HCT116 (cell line): Measurements from ENCODE around the gene CDK2. TPM values are rescaled to one million over a fixed set of nuclear protein-coding genes. Genes with fewer than 3 reads are reported as not detected.
"Not testable (repeated sequence)": the region's sequence is repeated elsewhere in the genome, so short reads cannot be mapped to it uniquely, and the experiment has no call there.

Experiments
- ATAC-seq: fragments of 200-7000 bp; cut with Tn5 transposase; 2 replicates; pipeline ENCODE4 v1.9.1; 2020; ENCODE audit warnings: mild to moderate bottlenecking, moderate library complexity
- Bru-seq: library from RNA; stranded (reverse); fragments of 400-500 nt; gene quantifications from one replicate; lab custom pipeline; 2021; lab: Mats Ljungman, UMichigan
- BruChase-seq, 2 experiments: library from RNA; stranded (reverse); fragments of 400-500 nt; gene quantifications; one replicate each; lab custom pipeline; 2021; lab: Mats Ljungman, UMichigan
- BruUV-seq: library from RNA; stranded (reverse); fragments of 400-500 nt; replicated peaks from 2 replicates; lab custom pipeline; 2021; lab: Mats Ljungman, UMichigan
- CTCF ChIA-PET: fragments of 300-600 bp; sonication (Branson Sonifier 250); formaldehyde crosslinking; loops from one replicate; lab custom pipeline; 2021; ENCODE audit warnings: antibody characterized with exemption; lab: Charles Lee
- POLR2A ChIA-PET: fragments of 300-600, 350-600 bp; sonication (Branson Sonifier 250); formaldehyde crosslinking; loops from one replicate; lab custom pipeline; 2021; ENCODE audit warnings: antibody characterized with exemption; lab: Charles Lee
- RAD21 ChIA-PET, 2 experiments: fragments of 300-600 bp; sonication (Branson Sonifier 250); formaldehyde crosslinking; loops; one replicate each; lab custom pipeline; 2023; ENCODE audit warnings: low total read pairs in 2 of 2; ENCODE audit not compliant: uncharacterized antibody in 2 of 2, unreplicated experiment in 2 of 2, low non-redundant PET in 1 of 2; lab: Charles Lee
- DNase-seq: peaks from one replicate; pipeline ENCODE4 v3.0.0-alpha.2; 2010; ENCODE audit warnings: low read depth, low spot score
- H2AFZ ChIP-seq: fragments of 200-600 bp; shearing (Covaris generic), sonication (generic); 2 replicates; pipeline ENCODE4 v1.6.1; 2017; ENCODE audit warnings: low read depth, mixed run types, mixed read lengths, antibody characterized with exemption, low read length; ENCODE audit not compliant: poor library complexity, severe bottlenecking
- H3K27ac ChIP-seq: 2 replicates; pipeline ENCODE4 v1.5.1; 2012; ENCODE audit warnings: low read depth, low read length
- H3K27me3 ChIP-seq: fragments of 200-600 bp; sonication (generic); 2 replicates; pipeline ENCODE4 v1.6.1; 2016; ENCODE audit warnings: mixed run types, low read length, mixed read lengths; ENCODE audit not compliant: insufficient read depth
- H3K36me3 ChIP-seq, 2 experiments: fragments of 200-500 bp in 1 of 2; fragments of 200-600 bp in 1 of 2; sonication (Bioruptor generic) in 1 of 2; sonication (generic) in 1 of 2; 2 replicates each; pipeline versions ENCODE4 v1.5.1 to v1.6.1; 2014 to 2016; ENCODE audit warnings: low read length in 2 of 2, inconsistent platforms in 1 of 2, mixed read lengths in 1 of 2, mixed run types in 1 of 2; ENCODE audit not compliant: insufficient read depth in 2 of 2, control insufficient read depth in 1 of 2
- H3K4me1 ChIP-seq, 2 experiments: fragments of 200-600 bp in 1 of 2; sonication (generic) in 1 of 2; 2 replicates each; pipeline versions ENCODE4 v1.5.1 to v1.6.1; 2012 to 2017; ENCODE audit warnings: low read length in 2 of 2, inconsistent platforms in 1 of 2, mild to moderate bottlenecking in 1 of 2, mixed read lengths in 1 of 2, mixed run types in 1 of 2, moderate library complexity in 1 of 2; ENCODE audit not compliant: insufficient read depth in 2 of 2, control insufficient read depth in 1 of 2
- H3K4me2 ChIP-seq: fragments of 200-600 bp; sonication (generic); 2 replicates; pipeline ENCODE4 v1.6.1; 2017; ENCODE audit warnings: mixed run types, low read length, mixed read lengths
- H3K4me3 ChIP-seq, 2 experiments: fragments of 200-600 bp in 1 of 2; sonication (generic) in 1 of 2; replicated peaks in 1 of 2; 2 replicates each; pipeline ENCODE4 v1.5.1; 2011 to 2016; ENCODE audit warnings: low read length in 2 of 2, control low read depth in 1 of 2, low read depth in 1 of 2, mild to moderate bottlenecking in 1 of 2, mixed read lengths in 1 of 2, mixed run types in 1 of 2
- H3K79me2 ChIP-seq: fragments of 200-600 bp; sonication (generic); 2 replicates; pipeline ENCODE4 v1.6.1; 2017; ENCODE audit warnings: mild to moderate bottlenecking, mixed run types, low read length, moderate library complexity, mixed read lengths; ENCODE audit not compliant: insufficient read depth
- H3K9ac ChIP-seq: fragments of 200-600 bp; sonication (generic); 2 replicates; pipeline ENCODE4 v1.6.1; 2016; ENCODE audit warnings: low read length, mixed read lengths
- H3K9me2 ChIP-seq: fragments of 200-600 bp; sonication (generic), shearing (Covaris generic); 2 replicates; pipeline ENCODE4 v1.6.1; 2017; ENCODE audit warnings: mixed run types, mild to moderate bottlenecking, moderate library complexity; ENCODE audit not compliant: insufficient read depth
- H3K9me3 ChIP-seq, 2 experiments: fragments of 200-500 bp in 1 of 2; fragments of 200-600 bp in 1 of 2; sonication (Bioruptor generic) in 1 of 2; sonication (generic) in 1 of 2; 2 replicates each; pipeline ENCODE4 v1.6.1; 2014 to 2017; ENCODE audit warnings: low read length in 2 of 2, mixed read lengths in 2 of 2, inconsistent platforms in 1 of 2, low read depth in 1 of 2, mild to moderate bottlenecking in 1 of 2, mixed run types in 1 of 2, moderate library complexity in 1 of 2; ENCODE audit not compliant: control insufficient read depth in 1 of 2, insufficient read depth in 1 of 2
- H4K20me1 ChIP-seq: fragments of 200-600 bp; sonication (generic), shearing (Covaris generic); 2 replicates; pipeline ENCODE4 v1.6.1; 2017; ENCODE audit warnings: mixed run types, mild to moderate bottlenecking, moderate library complexity; ENCODE audit not compliant: insufficient read depth
- CBX3 ChIP-seq: IDR thresholded peaks from 2 replicates; pipeline ENCODE4 v1.6.1; 2012; ENCODE audit warnings: low read depth
- EGR1 ChIP-seq: IDR thresholded peaks from 2 replicates; pipeline ENCODE4 v1.6.1; 2012; ENCODE audit warnings: low read depth
- ELF1 ChIP-seq: IDR thresholded peaks from 2 replicates; pipeline ENCODE4 v1.6.1; 2012; ENCODE audit warnings: low read depth, borderline replicate concordance
- EZH2 ChIP-seq: fragments of 200-600 bp; sonication (generic); IDR thresholded peaks from 2 replicates; pipeline ENCODE4 v1.6.1; 2017; ENCODE audit warnings: antibody characterized with exemption, mixed run types
- FOSL1 ChIP-seq: IDR thresholded peaks from 2 replicates; pipeline ENCODE4 v1.6.1; 2012; ENCODE audit warnings: low read depth
- JUND ChIP-seq: IDR thresholded peaks from 2 replicates; pipeline ENCODE4 v1.6.1; 2012
- POLR2A ChIP-seq: IDR thresholded peaks from 2 replicates; pipeline ENCODE4 v1.7.0; 2011; ENCODE audit warnings: borderline replicate concordance; ENCODE audit not compliant: insufficient read depth, insufficient read length; ENCODE audit errors: extremely low read depth
- POLR2AphosphoS5 ChIP-seq: IDR thresholded peaks from 2 replicates; pipeline ENCODE4 v1.6.1; 2011; ENCODE audit warnings: mild to moderate bottlenecking, low read depth, low read length, moderate library complexity
- SP1 ChIP-seq: IDR thresholded peaks from 2 replicates; pipeline ENCODE4 v1.6.1; 2012; ENCODE audit warnings: low read depth
- SRF ChIP-seq: IDR thresholded peaks from 2 replicates; pipeline ENCODE4 v1.6.1; 2012; ENCODE audit warnings: low read depth
- TCF7L2 ChIP-seq: IDR thresholded peaks from 2 replicates; pipeline ENCODE4 v1.7.0; 2011; ENCODE audit warnings: borderline replicate concordance, inconsistent platforms; ENCODE audit not compliant: insufficient read depth, insufficient read length; ENCODE audit errors: extremely low read depth
- YY1 ChIP-seq: IDR thresholded peaks from 2 replicates; pipeline ENCODE4 v1.6.1; 2011; ENCODE audit warnings: low read length, low read depth, moderate library complexity, mild to moderate bottlenecking; ENCODE audit not compliant: insufficient replicate concordance; ENCODE audit errors: extremely low read depth
- ZNF274 ChIP-seq: fragments of 200-500 bp; sonication (Bioruptor generic); IDR thresholded peaks from 2 replicates; pipeline ENCODE4 v1.6.1; 2014; ENCODE audit warnings: mild to moderate bottlenecking, low read depth, low read length, inconsistent platforms
- intact Hi-C: fragments of 100-400 bp; cut with micrococcal nuclease; formaldehyde crosslinking; loops from 2 replicates; pipeline ENCODE4 v1.10.0; 2022
- long read RNA-seq: library from polyadenylated mRNA; unstranded; transcript quantifications from one replicate; pipeline ENCODE4 v2.0.0, GENCODE V29; 2021; ENCODE audit not compliant: unreplicated experiment
- polyA plus RNA-seq: library from polyadenylated mRNA; unstranded; fragments of >200 nt; gene quantifications from 2 replicates; pipeline ENCODE4 v1.2.1, GENCODE V29; 2012; ENCODE audit warnings: missing spikeins
- total RNA-seq: library from RNA; stranded (reverse); gene quantifications from one replicate; pipeline ENCODE4 v1.2.1, GENCODE V29; 2021; ENCODE audit not compliant: unreplicated experiment
- TF ChIP-seq, protein P1 (sequence below), 3 experiments: fragments of 200-600 bp in 1 of 3; sonication (generic) in 1 of 3; IDR thresholded peaks in 2 of 3; conservative IDR thresholded peaks in 1 of 3; 2 replicates each; pipeline ENCODE4 v1.5.1; 2012 to 2017; ENCODE audit warnings: low read depth in 2 of 3, low read length in 2 of 3, antibody characterized with exemption in 1 of 3, borderline replicate concordance in 1 of 3, control low read depth in 1 of 3, mild to moderate bottlenecking in 1 of 3, mixed read lengths in 1 of 3, mixed run types in 1 of 3, moderate library complexity in 1 of 3; ENCODE audit not compliant: insufficient read depth in 1 of 3
- TF ChIP-seq, protein P2 (sequence below): IDR thresholded peaks from 2 replicates; pipeline ENCODE4 v1.6.1; 2012

The CDK2 gene
- total RNA-seq (90.9 TPM), Bru-seq, nascent RNA (percentile 85 among the genes with signal in this experiment), BruChase-seq, experiment 1, labeled RNA remaining after a 6-hour chase (percentile 98 among the genes with signal in this experiment), BruChase-seq, experiment 2, labeled RNA remaining after a 2-hour chase (percentile 94 among the genes with signal in this experiment)
- 65.1 and 81.6 TPM in 2 replicates for polyA plus RNA-seq
- long read RNA-seq, transcript CDK2-201 (7 exons, 2,296 nt): major isoform, 164 of 197 reads
- long read RNA-seq, partial matches to known transcripts: 15 of 197 reads
- long read RNA-seq, other reads (novel, unspliced or antisense): 10 of 197 reads

DNA sequence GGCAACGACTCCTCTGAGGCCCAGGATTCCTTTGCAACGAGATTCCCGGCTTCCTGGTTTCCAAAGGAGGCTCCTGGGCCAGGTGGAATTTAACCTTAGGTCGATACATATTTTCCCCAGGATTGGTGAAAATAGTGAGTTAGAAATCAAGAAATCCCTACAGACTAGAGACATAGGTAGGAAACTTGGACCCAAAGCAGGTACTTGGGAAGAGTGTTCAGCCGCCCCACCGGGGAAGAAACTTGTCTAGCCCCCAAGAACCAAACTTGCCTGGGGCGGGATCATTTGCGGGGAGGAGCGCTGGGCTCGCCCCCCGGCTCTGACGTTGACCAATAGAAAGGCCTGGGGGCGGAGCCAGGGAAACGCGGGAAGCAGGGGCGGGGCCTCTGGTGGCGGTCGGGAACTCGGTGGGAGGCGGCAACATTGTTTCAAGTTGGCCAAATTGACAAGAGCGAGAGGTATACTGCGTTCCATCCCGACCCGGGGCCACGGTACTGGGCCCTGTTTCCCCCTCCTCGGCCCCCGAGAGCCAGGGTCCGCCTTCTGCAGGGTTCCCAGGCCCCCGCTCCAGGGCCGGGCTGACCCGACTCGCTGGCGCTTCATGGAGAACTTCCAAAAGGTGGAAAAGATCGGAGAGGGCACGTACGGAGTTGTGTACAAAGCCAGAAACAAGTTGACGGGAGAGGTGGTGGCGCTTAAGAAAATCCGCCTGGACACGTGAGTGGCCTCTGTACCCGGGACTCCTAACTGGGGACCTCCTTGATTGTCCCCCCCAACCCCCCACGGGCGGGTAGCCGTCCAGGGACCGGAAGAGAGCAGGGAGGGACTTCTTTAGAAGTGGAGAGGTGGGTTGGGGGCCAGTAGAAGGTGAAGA is at the start of gene CDK2:
CDK2 (plus strand) TSS at position 423 of the 874 bp plus-strand sequence; CDS start at position 602, 179 bp downstream.
- CTCF ChIA-PET: no interaction called here
- RAD21 ChIA-PET: no interaction called here
- H3K27me3 ChIP-seq: no peaks in the 10 kb centered on the region
- H3K9me3 ChIP-seq: no peaks in the 10 kb centered on the region
- intact Hi-C loops: no loop called here
- H3K79me2 ChIP-seq: peaks cover 29% of the 10 kb centered on the region
- peaks cover 18 to 30% of the 10 kb centered on the region in 2 experiments; a peak in 3 of 4 replicates for H3K36me3 ChIP-seq
- TF ChIP-seq, protein P1, sequence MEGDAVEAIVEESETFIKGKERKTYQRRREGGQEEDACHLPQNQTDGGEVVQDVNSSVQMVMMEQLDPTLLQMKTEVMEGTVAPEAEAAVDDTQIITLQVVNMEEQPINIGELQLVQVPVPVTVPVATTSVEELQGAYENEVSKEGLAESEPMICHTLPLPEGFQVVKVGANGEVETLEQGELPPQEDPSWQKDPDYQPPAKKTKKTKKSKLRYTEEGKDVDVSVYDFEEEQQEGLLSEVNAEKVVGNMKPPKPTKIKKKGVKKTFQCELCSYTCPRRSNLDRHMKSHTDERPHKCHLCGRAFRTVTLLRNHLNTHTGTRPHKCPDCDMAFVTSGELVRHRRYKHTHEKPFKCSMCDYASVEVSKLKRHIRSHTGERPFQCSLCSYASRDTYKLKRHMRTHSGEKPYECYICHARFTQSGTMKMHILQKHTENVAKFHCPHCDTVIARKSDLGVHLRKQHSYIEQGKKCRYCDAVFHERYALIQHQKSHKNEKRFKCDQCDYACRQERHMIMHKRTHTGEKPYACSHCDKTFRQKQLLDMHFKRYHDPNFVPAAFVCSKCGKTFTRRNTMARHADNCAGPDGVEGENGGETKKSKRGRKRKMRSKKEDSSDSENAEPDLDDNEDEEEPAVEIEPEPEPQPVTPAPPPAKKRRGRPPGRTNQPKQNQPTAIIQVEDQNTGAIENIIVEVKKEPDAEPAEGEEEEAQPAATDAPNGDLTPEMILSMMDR (IDR thresholded peaks at IDR 0.05 in 2 of 3, conservative IDR thresholded peaks at IDR 0.05 in 1 of 3; ENCODE audit: borderline replicate concordance in 1 of 3, insufficient read depth in 1 of 3, low read depth in 2 of 3, low read length in 2 of 3): no peak
- no peak for TF ChIP-seq ZNF274
- TF ChIP-seq SP1: peak; percentile 41
- no peak for TF ChIP-seq JUND
- TF ChIP-seq, protein P2, sequence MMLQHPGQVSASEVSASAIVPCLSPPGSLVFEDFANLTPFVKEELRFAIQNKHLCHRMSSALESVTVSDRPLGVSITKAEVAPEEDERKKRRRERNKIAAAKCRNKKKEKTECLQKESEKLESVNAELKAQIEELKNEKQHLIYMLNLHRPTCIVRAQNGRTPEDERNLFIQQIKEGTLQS: no peak
- no peak for TF ChIP-seq POLR2A
- no peak for TF ChIP-seq EGR1
- TF ChIP-seq CBX3: no peak
- peak; percentile 71 for TF ChIP-seq POLR2AphosphoS5
- no peak; the same call in 1 of the 2 replicates for TF ChIP-seq ELF1
- no peak for TF ChIP-seq EZH2
- no peak for TF ChIP-seq YY1
- TF ChIP-seq SRF: no peak
- TF ChIP-seq FOSL1: no peak
- TF ChIP-seq TCF7L2: peak; percentile 50
- H3K9ac ChIP-seq: peak within 1 kb of the TSS; percentile 98
- no peaks in the 10 kb centered on the region for H4K20me1 ChIP-seq
- ATAC-seq (peak; percentile 97), DNase-seq (peak; percentile 61)
- H3K4me2 ChIP-seq: peak within 1 kb of the TSS; percentile 79
- POLR2A ChIA-PET: interaction anchor here (0.6 kb wide), 1 partner anchor 21 kb away, joined by 7 read pairs; no protein-coding TSS in a partner anchor
- BruUV-seq: TSS peak; percentile 78
- no peaks in the 10 kb centered on the region for H3K9me2 ChIP-seq
- peaks cover 11 to 22% of the 10 kb centered on the region in 2 experiments for H3K4me1 ChIP-seq
- H3K4me3 ChIP-seq: peak within 1 kb of the TSS; percentile 84 to 98
- H3K27ac ChIP-seq: peak within 1 kb of the TSS; percentile 68
- H2AFZ ChIP-seq: peak within 1 kb of the TSS; percentile 75

DNA sequence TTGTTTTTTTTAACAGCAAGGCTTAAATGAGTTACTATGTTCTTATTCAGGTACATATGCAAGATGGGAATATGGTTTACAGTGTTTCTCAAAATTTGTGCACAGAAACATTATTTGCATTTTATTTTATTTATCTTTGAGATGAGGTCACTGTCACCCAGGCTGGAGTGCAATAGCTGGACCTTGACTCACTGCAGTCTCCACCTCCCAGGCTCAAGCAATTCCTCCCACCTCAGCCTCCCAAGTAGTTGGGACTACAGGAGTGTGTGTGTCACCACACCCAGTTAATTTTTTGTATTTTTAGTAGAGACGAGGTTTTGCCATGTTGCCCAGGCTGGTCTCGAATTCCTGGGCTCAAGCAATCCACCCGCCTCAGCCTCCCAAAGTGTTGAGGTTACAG is 47.6 kb upstream of the CDK2 start:
- H3K79me2 ChIP-seq: peaks cover 80% of the 10 kb centered on the region
- peak overlapping the region; percentile 39 for H3K4me2 ChIP-seq
- intact Hi-C loops, H3K9ac ChIP-seq, H3K9me3 ChIP-seq, H3K27ac ChIP-seq, CTCF ChIA-PET, H3K27me3 ChIP-seq, H3K36me3 ChIP-seq, BruUV-seq, DNase-seq, H2AFZ ChIP-seq, H3K9me2 ChIP-seq, H3K4me3 ChIP-seq, RAD21 ChIA-PET, H4K20me1 ChIP-seq: not testable (repeated sequence)
- POLR2A ChIA-PET: interaction anchor here (0.7 kb wide), 1 partner anchor 133 kb away, joined by 5 read pairs; no protein-coding TSS in a partner anchor
- H3K4me1 ChIP-seq: peaks cover 27 to 58% of the 10 kb centered on the region in 2 experiments
- ATAC-seq: peak; percentile 67
